SH-SY5Y (cell line): ENCODE measurements around the gene SLC26A6.

Source experiments
- GATA2 ChIP-seq: IDR thresholded peaks from 2 replicates; pipeline ENCODE4 v1.6.1; 2011; ENCODE audit warnings: mild to moderate bottlenecking, low read depth, low read length
- GATA3 ChIP-seq: IDR thresholded peaks from 2 replicates; pipeline ENCODE4 v1.6.1; 2011; ENCODE audit warnings: low read depth, mild to moderate bottlenecking, low read length, moderate library complexity

DNA sequence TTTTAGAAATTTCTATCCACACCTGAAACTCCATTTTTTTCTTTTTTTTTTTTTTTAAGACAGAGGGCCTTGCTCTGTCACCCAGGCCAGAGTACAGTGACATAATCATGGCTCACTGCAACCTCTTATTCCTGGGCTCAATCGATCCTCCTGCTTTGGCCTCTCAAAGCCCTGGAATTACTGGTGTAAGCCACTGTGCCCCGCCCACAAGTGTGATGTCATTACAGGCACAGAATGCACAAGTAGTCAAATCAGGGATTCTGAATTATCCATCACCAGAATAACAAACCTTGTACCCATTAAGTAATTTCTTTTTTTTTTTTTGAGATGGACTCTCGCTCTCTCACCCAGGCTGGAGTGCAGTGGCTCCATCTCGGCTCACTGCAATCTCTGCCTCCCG, 27.7 kb downstream of the SLC26A6 start:
- no peak for TF ChIP-seq GATA2
- no peak for TF ChIP-seq GATA3
